Kidney (tissue), 14 donors: ENCODE data around the gene DTD1. TPM values are rescaled to one million over a fixed set of nuclear protein-coding genes. Genes with fewer than 3 reads are reported as not detected.

Experiments
- DNase-seq, 5 donors: peaks; one replicate each; pipeline ENCODE4 v3.0.0-alpha.2; 2013 to 2020
- FAIRE-seq: peaks from 2 replicates; lab custom pipeline; 2012; peaks lifted over from hg19 to GRCh38; lab: Jason Lieb, UNC
- H3K27ac ChIP-seq, 2 donors: one replicate each; pipeline ENCODE4 v1.7.0; 2013; ENCODE audit warnings: low read depth in 2 of 2, low read length in 2 of 2, inconsistent platforms in 1 of 2
- H3K27me3 ChIP-seq: one replicate; pipeline ENCODE4 v1.7.1; 2013; ENCODE audit warnings: low read length, inconsistent platforms; ENCODE audit not compliant: control insufficient read depth, insufficient read depth
- H3K36me3 ChIP-seq, 3 donors: one replicate each; pipeline versions ENCODE4 v1.7.0 to v1.7.1; 2013; ENCODE audit warnings: low read length in 3 of 3, control low read depth in 1 of 3, inconsistent platforms in 1 of 3; ENCODE audit not compliant: insufficient read depth in 3 of 3, control insufficient read depth in 2 of 3
- H3K4me1 ChIP-seq, 3 donors: one replicate each; pipeline versions ENCODE4 v1.7.0 to v1.7.1; 2013; ENCODE audit warnings: low read length in 3 of 3, inconsistent platforms in 1 of 3, low read depth in 1 of 3; ENCODE audit not compliant: control insufficient read depth in 2 of 3, insufficient read depth in 2 of 3
- H3K4me3 ChIP-seq, 3 donors: one replicate each; pipeline versions ENCODE4 v1.7.0 to v1.8.1; 2013; ENCODE audit warnings: low read length in 3 of 3, control low read depth in 1 of 3, inconsistent platforms in 1 of 3
- H3K9ac ChIP-seq, 3 donors: one replicate each; pipeline versions ENCODE4 v1.7.0 to v1.7.1; 2013; ENCODE audit warnings: low read length in 3 of 3, control low read depth in 1 of 3, inconsistent platforms in 1 of 3
- H3K9me3 ChIP-seq, 3 donors: one replicate each; pipeline versions ENCODE4 v1.7.0 to v1.7.1; 2013; ENCODE audit warnings: low read length in 3 of 3, control low read depth in 1 of 3, inconsistent platforms in 1 of 3; ENCODE audit not compliant: control insufficient read depth in 2 of 3, insufficient read depth in 1 of 3
- intact Hi-C: fragments of 100-400 bp; cut with DNase I; formaldehyde crosslinking; loops from one replicate; pipeline ENCODE4 v1.11.1; 2022
- polyA plus RNA-seq: library from polyadenylated mRNA; stranded (reverse); fragments of 350-450 nt; fragmentation: Illumina TruSeq; extraction: RNeasy Lipid Tissue Mini Kit (QIAGEN cat#74804); gene quantifications from one replicate; pipeline ENCODE4 v1.2.3, GENCODE V29; 2014; ENCODE audit warnings: low read depth, low replicate concordance; ENCODE audit not compliant: insufficient read depth
- total RNA-seq: library from RNA; stranded (reverse); fragmentation: NEBNext Ultra II Directional; extraction: Animal tissue kit (Norgen Biotek cat#: 25700); gene quantifications from one replicate; pipeline ENCODE4 v1.2.1, GENCODE V29; 2021
- TF ChIP-seq, protein P1 (sequence below): IDR thresholded peaks from 3 replicates; pipeline ENCODE4 v1.5.1; 2012; ENCODE audit warnings: mild to moderate bottlenecking, moderate library complexity, borderline replicate concordance; ENCODE audit not compliant: insufficient read depth; ENCODE audit errors: extremely low read depth
- donor health status: control.
- donor health status: control.
- donor health status: control.
- donor health status: control.
- donor health status: control.
- donor health status: DM: yes; HTN: yes; CAD: no.
- donor health status: Normal renal cell carcinoma (clear cell type).

DTD1 gene
- total and polyA plus RNA-seq, 2 donors from 2014 or later, result 45.3 to 47.4 TPM

DNA sequence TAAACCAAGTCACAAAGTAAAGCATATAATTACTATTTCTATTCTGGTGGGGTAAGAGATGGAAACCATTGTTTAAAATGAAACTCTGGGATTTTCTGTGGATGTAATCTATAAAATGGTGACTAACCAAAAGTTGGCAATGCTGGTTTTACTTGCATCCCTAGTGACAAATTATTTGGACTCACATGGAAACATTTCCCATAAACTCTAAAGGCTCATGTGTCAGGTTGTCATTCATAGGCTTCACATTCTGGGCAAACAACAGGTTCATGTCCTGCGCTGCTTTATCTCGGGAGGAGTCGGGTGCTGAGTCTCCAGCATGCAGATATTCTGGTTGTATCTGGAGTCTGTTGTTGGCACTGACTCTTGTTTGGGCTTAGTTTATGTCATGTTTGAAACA lies 127.7 kb downstream of the DTD1 start:
- DNase-seq, result no peak
- Histone ChIP-seq H3K9ac (no peak overlapping the region), H3K36me3 (no peaks in the 10 kb centered on the region), H3K4me3 (no peak overlapping the region), H3K27ac (no peak overlapping the region), H3K4me1 (peaks cover 0 to 5% (median 2%) of the 10 kb centered on the region in 3 donors), H3K9me3 (no peaks in the 10 kb centered on the region), H3K27me3 (no peaks in the 10 kb centered on the region)
- TF ChIP-seq, protein P1, sequence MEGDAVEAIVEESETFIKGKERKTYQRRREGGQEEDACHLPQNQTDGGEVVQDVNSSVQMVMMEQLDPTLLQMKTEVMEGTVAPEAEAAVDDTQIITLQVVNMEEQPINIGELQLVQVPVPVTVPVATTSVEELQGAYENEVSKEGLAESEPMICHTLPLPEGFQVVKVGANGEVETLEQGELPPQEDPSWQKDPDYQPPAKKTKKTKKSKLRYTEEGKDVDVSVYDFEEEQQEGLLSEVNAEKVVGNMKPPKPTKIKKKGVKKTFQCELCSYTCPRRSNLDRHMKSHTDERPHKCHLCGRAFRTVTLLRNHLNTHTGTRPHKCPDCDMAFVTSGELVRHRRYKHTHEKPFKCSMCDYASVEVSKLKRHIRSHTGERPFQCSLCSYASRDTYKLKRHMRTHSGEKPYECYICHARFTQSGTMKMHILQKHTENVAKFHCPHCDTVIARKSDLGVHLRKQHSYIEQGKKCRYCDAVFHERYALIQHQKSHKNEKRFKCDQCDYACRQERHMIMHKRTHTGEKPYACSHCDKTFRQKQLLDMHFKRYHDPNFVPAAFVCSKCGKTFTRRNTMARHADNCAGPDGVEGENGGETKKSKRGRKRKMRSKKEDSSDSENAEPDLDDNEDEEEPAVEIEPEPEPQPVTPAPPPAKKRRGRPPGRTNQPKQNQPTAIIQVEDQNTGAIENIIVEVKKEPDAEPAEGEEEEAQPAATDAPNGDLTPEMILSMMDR, result no peak
- intact Hi-C loops, result no loop called here
- FAIRE-seq, result no peak

DNA sequence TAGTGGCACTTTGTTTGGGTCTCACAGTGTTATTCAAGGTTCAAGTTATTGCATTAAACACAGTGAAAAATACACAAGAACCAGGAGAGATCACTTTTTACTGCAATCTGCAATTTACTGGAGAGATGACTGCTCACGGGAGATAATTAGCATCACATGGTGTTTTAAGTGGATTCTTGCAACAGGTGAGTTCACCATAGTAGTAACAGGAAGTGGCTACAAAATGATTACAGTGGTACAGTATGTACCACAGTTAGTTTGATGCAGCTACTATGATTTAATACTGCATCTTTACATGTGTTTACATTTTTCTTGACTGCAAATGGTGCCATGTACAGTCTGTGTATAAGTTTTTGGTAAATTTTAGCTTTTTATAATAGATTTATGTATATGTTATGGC lies 129.2 kb downstream of the DTD1 start:
- Histone ChIP-seq H3K9me3 (no peaks in the 10 kb centered on the region), H3K4me1 (peaks cover 0 to 5% (median 2%) of the 10 kb centered on the region in 3 donors), H3K27me3 (no peaks in the 10 kb centered on the region), H3K36me3 (no peaks in the 10 kb centered on the region), H3K27ac (no peak overlapping the region), H3K4me3 (no peak overlapping the region), H3K9ac (no peak overlapping the region)
- intact Hi-C loops, result no loop called here
- FAIRE-seq, result no peak
- no peak for DNase-seq
- TF ChIP-seq, protein P1, result no peak

DNA sequence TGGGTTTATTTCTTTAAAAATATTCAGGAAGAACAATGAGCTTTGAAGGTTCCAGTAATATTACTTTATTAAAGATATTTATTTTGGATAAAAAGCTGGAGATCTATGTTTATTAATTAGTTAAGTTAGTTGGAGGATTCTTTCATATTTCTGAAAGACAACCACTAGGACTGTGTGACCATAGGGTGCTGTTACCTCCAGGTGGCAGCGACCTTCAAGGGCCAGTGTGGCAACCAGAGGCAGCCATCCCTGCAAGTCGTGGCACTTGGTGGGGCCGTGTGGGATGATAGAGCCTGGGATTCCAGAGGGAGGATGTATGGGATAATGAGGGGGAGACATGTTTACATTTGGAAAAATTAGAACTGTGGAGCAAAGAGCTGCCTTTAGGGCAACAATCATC lies 130.3 kb downstream of the DTD1 start:
- peak overlapping the region in 1 of 2 donors; percentile 35 for H3K27ac ChIP-seq
- peaks cover 0 to 5% (median 2%) of the 10 kb centered on the region in 3 donors for H3K4me1 ChIP-seq
- intact Hi-C loops, result no loop called here
- FAIRE-seq, result no peak
- H3K9ac ChIP-seq, result no peak overlapping the region
- H3K9me3 ChIP-seq, result no peaks in the 10 kb centered on the region
- TF ChIP-seq, protein P1, result no peak
- no peak overlapping the region for H3K4me3 ChIP-seq
- H3K36me3 ChIP-seq, result no peaks in the 10 kb centered on the region
- DNase-seq, result no peak
- H3K27me3 ChIP-seq, result no peaks in the 10 kb centered on the region

DNA sequence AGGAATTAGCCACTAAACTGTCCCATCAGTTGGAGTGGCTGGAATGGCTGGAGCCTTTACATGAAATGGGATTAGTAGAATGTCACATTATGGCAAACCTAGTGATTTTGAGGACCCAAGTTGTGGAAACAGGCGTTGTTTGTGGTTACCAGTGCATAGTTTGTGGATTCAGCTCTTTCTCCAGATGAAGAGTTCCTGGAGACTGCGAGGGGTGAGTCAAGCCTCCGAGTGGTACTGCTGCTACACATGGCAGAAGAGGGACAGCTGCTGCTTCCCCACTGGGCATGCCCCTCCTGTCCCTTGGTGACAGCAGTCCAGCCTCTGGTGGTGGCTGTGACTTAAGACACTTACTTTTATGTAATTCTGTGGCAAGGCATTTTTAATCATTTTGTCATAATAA lies 131.6 kb downstream of the DTD1 start:
- no peak for FAIRE-seq
- TF ChIP-seq, protein P1, result no peak
- Histone ChIP-seq H3K36me3 (no peaks in the 10 kb centered on the region), H3K27me3 (no peaks in the 10 kb centered on the region), H3K4me3 (no peak overlapping the region), H3K9ac (no peak overlapping the region), H3K4me1 (peaks cover 0 to 5% (median 2%) of the 10 kb centered on the region in 3 donors), H3K9me3 (no peaks in the 10 kb centered on the region), H3K27ac (no peak overlapping the region)
- intact Hi-C loops, result no loop called here
- no peak for DNase-seq
